Measurements from ENCODE around the gene PAXX. TPM values are rescaled to one million over a fixed set of nuclear protein-coding genes. Genes with fewer than 3 reads are reported as not detected.
A peak's percentile ranks its signal among the peaks of the same experiment; 100 is the strongest.

PAXX gene
- total and polyA plus RNA-seq, 9 of the 15 experiments (the other 6 are each of a cell fraction or from before 2014, with no cell fraction given): 1.2 to 175 (median 38.5) TPM

GRCh38 chr9:137034709-137035506 is 42.7 kb downstream of the PAXX start (continued):
- TF ChIP-seq CTCF (IDR thresholded peaks at IDR 0.05 in 2 of 3, conservative IDR thresholded peaks at IDR 0.05 in 1 of 3; ENCODE audit: insufficient read depth in 2 of 3, low read depth in 1 of 3, low read length in 3 of 3) (peak; percentile 94 to 95 (median 95)), ZMIZ1 (IDR thresholded peaks at IDR 0.05; ENCODE audit: low read depth in 2 of 2, low read length in 2 of 2) (peak in 1 of 2 experiments; percentile 58; a peak in 1 of 4 replicates), CC2D1A (IDR thresholded peaks at IDR 0.05) (peak; percentile 79), CREB1 (IDR thresholded peaks at IDR 0.05) (no peak), CREB1 (CRISPR knock-in tag; IDR thresholded peaks at IDR 0.05) (no peak), SMC3 (conservative IDR thresholded peaks at IDR 0.05; ENCODE audit: insufficient read depth, low read depth, low read length) (peak; percentile 96), BACH1 (tag; IDR thresholded peaks at IDR 0.05) (no peak), SRSF3 (IDR thresholded peaks at IDR 0.05; ENCODE audit: insufficient read depth, low read length) (no peak), ESRRA (IDR thresholded peaks at IDR 0.05; ENCODE audit: borderline replicate concordance, low read depth) (0 out of 2 replicates have a peak, but pooled peaks have one; percentile 47)

Data from K562 (cell line).